GM20431 (cell line): ENCODE data around the gene TCF3.

Source experiments
- in situ Hi-C: fragments of 300-500 bp; cut with MseI, MboI; formaldehyde crosslinking; loops from one replicate; pipeline ENCODE4 v1.15.0; 2020; ENCODE audit warnings: low sequenced_read_pairs; ENCODE audit not compliant: unreplicated experiment

Gene TCF3

GRCh38 chr19:1592024-1592754 is 60.2 kb downstream of the TCF3 start:
- in situ Hi-C loops = no loop called here

- in situ Hi-C loops = no loop called here
Measured at GRCh38 chr19:1591421-1592023, 60.9 kb downstream of the TCF3 start.

GRCh38 chr19:1590641-1591397 is 61.6 kb downstream of the TCF3 start:
- in situ Hi-C loops = no loop called here

GRCh38 chr19:1587872-1588271 is 64.5 kb downstream of the TCF3 start:
- in situ Hi-C loops = no loop called here

GRCh38 chr19:1585243-1585580 is 67.2 kb downstream of the TCF3 start:
- in situ Hi-C loops = no loop called here

GRCh38 chr19:1584500-1585242 is 67.7 kb downstream of the TCF3 start:
- in situ Hi-C loops = no loop called here

GRCh38 chr19:1582201-1582600 is 70.2 kb downstream of the TCF3 start:
- in situ Hi-C loops = no loop called here

- in situ Hi-C loops = no loop called here
Measured at GRCh38 chr19:1580957-1581356, 71.5 kb downstream of the TCF3 start.

- in situ Hi-C loops = no loop called here
Measured at GRCh38 chr19:1580382-1580781, 72.0 kb downstream of the TCF3 start.

- in situ Hi-C loops = no loop called here
Measured at GRCh38 chr19:1579222-1579621, 73.2 kb downstream of the TCF3 start.

- in situ Hi-C loops = no loop called here
Measured at GRCh38 chr19:1577929-1578618, 74.3 kb downstream of the TCF3 start.

GRCh38 chr19:1577090-1577928 is 75.1 kb downstream of the TCF3 start:
- in situ Hi-C loops = no loop called here

- in situ Hi-C loops = no loop called here
Measured at GRCh38 chr19:1576242-1577089, 75.9 kb downstream of the TCF3 start.

- in situ Hi-C loops = no loop called here
Measured at GRCh38 chr19:1575323-1576241, 76.8 kb downstream of the TCF3 start.

- in situ Hi-C loops = no loop called here
Measured at GRCh38 chr19:1574354-1575136, 77.9 kb downstream of the TCF3 start.

GRCh38 chr19:1572795-1573194 is 79.6 kb downstream of the TCF3 start:
- in situ Hi-C loops = no loop called here

GRCh38 chr19:1571358-1571757 is 81.1 kb downstream of the TCF3 start:
- in situ Hi-C loops = no loop called here
